ENCODE measurements around the gene PRPF40B.

- TF ChIP-seq POLR2A (IDR thresholded peaks at IDR 0.05; ENCODE audit: low read depth, low read length) (no peak), TAF1 (IDR thresholded peaks at IDR 0.05; ENCODE audit: low read depth, low read length) (no peak), POLR2AphosphoS5 (IDR thresholded peaks at IDR 0.05; ENCODE audit: low read depth, low read length) (no peak), POU2F2 (IDR thresholded peaks at IDR 0.05; ENCODE audit: low read depth, low read length) (no peak), SPI1 (IDR thresholded peaks at IDR 0.05; ENCODE audit: low read depth, low read length) (no peak)
Measured at GRCh38 chr12:49689785-49690184, 66.4 kb downstream of the PRPF40B start.

All from GM12891 (cell line).